ENCODE measurements around the gene STAT6.

The STAT6 gene

DNA sequence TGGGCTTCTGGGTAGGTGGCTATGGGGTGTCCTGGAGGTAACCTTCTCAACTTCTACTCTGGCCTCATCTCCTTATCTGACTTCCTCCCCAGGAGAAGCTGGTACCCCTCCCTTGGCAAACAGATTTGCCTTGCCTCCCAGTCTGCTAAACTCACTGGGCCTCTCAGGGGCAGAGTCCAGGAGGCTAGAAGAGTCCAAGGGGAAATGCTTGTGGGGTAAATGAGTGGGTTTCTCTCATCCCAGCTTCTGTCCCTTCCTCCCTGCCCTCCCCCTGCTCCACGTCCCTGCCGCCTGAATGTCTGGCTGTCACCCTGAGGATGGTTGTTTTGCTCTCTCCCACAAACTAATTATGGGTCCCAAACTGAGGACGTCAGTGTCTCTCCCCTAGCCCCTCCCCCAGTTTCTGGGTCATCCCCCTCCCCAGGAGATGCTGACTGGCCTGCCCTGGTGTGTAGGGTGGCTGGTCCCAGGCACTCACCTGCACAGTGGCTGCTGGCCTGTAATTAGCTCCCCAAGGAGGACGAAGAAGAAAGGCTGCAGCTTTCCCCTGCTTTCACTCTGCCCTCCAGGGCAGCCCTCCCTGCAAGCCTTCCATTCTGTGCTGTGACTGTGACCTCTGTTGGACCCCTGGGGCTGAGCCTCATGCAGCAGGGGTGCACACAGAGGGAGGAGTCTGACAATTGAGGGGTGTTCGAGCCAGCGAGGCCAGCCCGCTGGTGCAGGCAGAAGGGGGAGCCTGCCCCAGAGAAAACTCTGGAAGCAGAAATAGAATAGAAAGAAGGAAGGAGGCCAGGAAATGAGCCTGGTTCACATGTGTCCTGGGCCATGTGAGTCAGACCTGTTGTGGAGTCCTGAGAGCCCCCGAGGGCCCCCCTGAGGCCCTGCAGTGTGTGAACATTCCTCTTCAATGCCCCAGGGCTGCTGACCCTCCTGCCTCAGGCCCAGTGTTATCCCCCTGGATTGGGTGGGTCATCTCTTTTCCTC is 36.1 kb upstream of the STAT6 start, which contains the start of gene LRP1-AS:
Gene LRP1-AS (minus strand): TSS at position 659 of the 984 bp plus-strand sequence.
- no peak for DNase-seq (ENCODE audit: low read depth, low spot score)

GRCh38 chr12:57146092-57146491 is 34.9 kb upstream of the STAT6 start:
- no peak for DNase-seq (ENCODE audit: low read depth, low spot score)

GRCh38 chr12:57145460-57146059 is 34.4 kb upstream of the STAT6 start:
- DNase-seq (ENCODE audit: low read depth, low spot score) = no peak

DNA sequence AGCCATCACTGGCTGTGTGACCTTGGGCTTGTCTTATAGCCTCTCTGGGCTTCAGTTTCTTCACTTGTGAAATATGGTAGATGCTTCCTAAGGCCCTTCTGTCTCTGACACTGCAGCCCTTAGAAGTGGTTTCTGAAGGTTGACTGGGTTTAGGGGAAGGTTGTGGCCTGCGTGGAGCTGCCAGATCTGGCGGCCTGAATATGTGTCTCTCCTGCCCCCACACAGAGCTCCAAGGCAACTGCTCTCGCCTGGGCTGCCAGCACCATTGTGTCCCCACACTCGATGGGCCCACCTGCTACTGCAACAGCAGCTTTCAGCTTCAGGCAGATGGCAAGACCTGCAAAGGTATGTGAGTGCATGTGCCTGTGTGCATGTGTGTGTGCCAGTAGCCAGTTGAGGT is 32.3 kb upstream of the STAT6 start:
- no peak for DNase-seq (ENCODE audit: low read depth, low spot score)

DNA sequence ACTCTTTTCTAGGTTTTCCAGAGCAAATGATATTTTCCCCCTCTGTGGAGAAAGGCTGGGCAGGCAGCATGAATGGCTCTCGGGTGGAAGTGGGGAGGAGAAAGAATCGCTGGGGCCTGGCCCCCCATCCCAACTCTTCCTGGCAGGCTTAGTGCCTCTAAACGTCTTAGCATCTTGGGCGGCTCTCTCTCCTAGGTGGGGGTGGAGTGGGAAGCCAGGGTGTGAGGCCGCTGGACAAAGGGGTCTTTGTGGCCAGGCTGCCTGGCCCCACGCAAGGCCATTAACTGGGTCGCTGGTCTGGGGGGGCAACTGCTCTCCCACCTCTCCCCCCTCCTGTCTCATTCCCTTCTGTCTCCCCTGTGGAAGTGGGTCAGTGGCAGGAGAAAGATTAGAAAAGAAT is 31.6 kb upstream of the STAT6 start:
- DNase-seq (ENCODE audit: low read depth, low spot score) = no peak

DNA sequence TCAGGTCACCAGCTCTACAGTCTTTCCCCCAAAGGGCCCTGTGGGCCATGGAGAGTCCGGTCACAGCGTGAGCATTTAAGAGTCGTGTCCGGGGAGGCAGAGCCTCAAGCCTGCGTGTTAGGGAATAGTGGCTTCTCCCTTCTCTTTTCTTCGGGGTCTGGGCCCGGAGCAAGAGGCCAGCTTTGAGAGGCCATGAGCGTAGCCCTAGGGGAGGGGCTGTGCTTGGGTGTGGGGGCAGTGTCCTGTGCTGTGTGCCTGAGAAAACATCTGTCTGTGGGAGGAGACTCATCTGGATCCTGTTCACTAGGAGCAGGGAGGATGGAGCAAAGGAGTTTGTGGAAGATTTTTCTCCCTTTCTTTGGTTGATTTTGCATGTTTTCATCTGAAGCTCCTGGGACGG is 31.0 kb upstream of the STAT6 start:
- no peak for DNase-seq (ENCODE audit: low read depth, low spot score)

DNA sequence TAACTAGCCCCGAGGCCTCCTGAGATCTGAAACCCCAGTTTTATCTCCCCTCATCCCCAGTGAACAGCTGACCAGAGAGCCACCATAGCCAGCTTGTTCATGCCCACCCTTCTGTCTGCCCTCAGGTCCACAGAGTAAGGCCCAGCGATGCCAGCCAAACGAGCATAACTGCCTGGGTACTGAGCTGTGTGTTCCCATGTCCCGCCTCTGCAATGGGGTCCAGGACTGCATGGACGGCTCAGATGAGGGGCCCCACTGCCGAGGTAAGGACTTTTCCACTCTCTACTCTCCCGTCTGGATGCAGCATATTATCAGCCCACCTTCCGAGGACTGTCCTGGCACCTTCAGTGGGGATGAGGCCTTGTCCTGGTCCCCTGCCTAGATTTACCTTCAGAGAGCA is 30.1 kb upstream of the STAT6 start:
- no peak for DNase-seq (ENCODE audit: low read depth, low spot score)

GRCh38 chr12:57139796-57140649 is 28.9 kb upstream of the STAT6 start:
- no peak for DNase-seq (ENCODE audit: low read depth, low spot score)

DNA sequence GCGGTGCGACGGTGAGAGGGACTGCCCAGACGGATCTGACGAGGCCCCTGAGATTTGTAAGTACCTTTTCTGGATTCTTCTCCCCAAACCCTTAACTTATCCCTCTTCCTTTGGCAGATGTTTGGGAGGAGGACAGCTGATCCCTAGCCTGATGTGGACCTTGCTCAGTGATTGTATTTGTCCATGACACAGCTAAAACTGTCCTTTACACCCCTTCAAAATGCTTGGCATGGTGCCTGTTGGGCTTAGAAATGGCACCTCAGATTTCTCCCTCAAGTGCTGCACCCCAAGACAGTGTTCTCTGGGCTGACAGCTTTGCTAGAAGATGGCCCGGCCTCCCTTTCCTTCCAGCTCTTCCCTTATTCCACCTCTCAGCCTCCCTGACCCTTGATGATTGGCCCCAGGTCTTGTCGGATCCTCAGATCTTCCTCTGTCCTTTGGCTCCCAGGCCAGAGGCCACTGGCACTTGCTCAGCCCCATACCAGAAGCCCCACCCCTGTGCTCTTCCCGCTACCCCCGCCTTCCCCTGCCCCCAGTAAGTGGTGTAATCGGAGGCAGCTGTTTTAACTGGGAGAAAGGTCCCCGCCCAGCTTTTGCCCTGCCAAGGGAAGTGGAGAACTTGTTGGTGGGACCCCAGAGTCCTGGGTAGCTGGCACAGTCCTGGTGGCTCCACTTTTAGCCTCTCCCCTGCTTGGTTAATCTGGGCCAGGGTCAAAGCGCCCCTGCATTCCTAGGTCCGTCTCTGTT is 27.5 kb upstream of the STAT6 start:
- DNase-seq (ENCODE audit: low read depth, low spot score) = no peak

- no peak for DNase-seq (ENCODE audit: low read depth, low spot score)
These were observed 24.6 kb upstream of the STAT6 start for GRCh38 chr12:57135527-57136326.

DNA sequence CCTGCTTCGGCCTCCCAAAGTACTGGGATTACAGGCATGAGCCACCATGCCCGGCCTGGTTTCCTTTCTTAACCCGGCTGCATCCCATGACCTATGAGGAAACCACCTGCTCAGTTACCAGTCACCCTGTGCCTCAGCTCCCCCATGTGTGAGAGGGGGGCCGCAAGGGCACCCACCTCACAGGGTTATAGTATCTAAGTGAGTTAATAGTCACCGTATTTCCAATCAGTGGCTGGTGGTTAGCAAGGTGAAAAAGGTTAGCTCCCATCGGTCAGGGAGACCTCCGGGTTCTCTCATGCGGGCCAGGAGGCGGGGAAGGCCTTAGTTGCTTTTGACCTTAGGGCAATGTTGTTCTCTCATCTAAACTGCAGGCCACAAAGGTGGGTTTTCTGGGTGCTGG is 23.8 kb upstream of the STAT6 start:
- no peak for DNase-seq (ENCODE audit: low read depth, low spot score)

GRCh38 chr12:57133916-57134315 is 22.8 kb upstream of the STAT6 start:
- no peak for DNase-seq (ENCODE audit: low read depth, low spot score)

DNA sequence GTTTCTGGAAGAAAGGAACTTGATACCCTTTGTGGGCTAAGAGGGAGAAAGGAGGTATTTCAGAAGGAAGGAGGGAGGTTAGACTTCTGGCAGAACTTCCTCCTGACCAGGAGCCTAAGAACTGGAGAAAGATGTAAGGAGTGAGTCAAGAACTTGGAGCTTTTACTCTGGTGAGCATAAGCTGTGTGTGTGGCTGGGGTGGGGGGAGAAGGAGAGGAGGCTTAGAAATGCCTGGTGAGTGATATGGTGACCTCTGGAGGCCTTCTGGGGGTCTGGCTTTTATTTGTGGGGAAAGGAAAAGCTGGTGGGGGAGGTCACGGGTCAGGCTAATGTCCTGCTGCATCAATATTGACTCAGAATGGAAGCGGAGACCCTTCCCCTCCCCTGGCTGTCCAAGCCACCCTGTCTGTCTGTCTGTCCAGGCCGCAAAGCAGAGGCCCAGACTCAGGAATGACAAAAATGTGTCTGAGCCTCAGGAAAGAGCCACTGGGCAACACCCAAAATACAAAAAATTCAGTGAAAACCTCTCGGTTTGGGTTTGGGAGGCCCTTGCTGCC is 21.9 kb upstream of the STAT6 start:
- no peak for DNase-seq (ENCODE audit: low read depth, low spot score)

DNA sequence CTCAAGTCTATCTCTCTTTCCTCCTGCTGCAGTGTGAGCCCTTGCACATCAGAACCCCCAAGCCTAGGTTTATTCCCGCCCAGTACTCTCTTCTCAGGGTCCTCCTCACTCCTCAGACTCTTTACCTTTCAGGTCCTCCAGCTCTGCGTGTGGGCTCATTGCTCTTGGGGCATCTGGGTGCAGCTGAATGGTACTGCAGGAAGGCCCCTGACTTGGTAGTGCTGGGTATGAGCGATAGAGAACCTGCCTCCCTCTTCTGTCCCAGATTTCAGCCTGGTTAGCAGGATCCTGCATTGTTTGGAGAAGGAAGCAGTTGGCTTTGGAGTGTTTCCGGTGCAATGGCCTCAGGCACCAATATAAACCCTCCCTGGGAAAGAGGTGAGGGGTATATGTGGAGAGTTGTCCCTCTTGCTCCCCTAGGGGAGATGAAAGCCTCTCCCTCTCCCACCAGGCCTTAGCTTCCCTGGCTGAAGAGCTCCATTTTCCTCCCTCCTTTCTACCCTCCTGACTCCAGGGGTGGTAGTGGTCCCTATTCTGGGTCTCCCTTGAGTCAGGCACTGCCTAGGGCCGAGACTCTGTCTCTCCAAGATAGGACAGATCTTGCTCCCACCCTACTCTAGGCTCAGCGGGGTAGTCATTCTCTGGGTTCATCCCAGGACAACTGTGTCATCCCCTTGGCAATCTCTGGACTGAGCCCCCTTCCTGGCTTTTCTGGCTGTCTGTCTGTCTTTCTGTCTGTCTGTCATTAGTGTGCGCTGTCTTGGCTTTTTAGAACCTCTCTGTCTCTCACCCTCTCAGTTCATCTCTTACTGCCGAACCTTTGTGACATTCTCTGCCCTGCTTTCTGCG is 21.0 kb upstream of the STAT6 start:
- no peak for DNase-seq (ENCODE audit: low read depth, low spot score)

- DNase-seq (ENCODE audit: low read depth, low spot score) = no peak
These were observed 19.8 kb upstream of the STAT6 start for GRCh38 chr12:57130941-57131340.

DNA sequence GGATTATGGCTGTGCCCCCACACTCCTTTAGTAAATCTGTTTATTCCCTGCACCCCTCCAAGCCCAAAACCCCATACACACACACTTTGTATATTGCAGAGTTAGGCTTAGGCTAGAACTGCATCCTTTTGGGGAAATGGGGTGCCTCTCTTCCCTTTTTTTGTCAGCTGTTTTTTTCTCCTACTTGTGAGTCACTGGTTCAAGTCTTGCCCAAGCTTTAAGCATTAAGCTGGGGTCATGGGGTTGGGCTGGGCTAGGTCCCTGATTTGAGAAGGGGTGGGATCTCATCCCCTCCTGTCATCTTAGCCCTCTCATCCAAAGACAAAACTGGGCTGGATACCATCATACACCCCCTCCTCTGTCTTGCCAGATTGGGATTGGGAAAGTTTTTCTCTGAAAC is 18.7 kb upstream of the STAT6 start:
- no peak for DNase-seq (ENCODE audit: low read depth, low spot score)

DNA sequence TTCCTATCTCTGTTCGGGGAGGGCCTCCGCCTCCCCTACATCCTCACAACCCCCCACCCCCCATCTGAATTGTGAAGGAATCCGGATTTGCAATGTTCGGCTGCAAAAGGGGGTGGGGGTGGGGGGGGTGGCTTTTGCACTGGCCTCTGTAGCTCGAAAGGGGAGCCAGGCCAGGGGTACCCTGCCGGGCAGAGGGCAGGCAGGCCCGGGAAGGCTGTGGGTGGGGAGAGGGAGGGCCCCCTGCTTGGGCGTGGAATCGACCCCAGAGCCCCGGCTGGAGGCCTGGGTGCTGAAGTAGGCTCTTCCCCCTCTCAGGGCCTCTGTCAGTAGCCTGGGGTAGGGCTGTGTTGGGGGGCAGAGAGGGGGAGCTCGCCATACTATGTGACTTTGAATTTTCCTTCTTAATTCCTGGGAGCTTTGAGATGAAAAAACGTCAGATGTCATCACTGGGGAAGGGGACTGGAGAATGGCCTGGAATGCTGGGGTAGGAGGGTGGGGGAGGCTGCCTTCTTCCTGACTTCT is 18.2 kb upstream of the STAT6 start:
- no peak for DNase-seq (ENCODE audit: low read depth, low spot score)

DNA sequence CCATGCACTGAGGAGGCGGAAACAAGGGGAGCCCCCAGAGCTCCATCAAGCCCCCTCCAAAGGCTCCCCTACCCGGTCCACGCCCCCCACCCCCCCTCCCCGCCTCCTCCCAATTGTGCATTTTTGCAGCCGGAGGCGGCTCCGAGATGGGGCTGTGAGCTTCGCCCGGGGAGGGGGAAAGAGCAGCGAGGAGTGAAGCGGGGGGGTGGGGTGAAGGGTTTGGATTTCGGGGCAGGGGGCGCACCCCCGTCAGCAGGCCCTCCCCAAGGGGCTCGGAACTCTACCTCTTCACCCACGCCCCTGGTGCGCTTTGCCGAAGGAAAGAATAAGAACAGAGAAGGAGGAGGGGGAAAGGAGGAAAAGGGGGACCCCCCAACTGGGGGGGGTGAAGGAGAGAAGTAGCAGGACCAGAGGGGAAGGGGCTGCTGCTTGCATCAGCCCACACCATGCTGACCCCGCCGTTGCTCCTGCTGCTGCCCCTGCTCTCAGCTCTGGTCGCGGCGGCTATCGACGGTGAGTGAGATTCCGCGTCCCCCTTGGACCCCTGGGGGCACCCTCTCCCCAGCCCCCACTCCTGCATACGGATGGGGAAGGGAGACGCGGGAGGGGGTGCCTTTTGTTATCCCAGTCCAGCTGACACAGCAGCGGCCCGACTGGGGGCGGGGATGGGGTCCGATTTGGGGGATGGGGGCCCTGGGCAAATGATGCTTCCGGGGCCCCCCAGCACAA is 17.5 kb upstream of the STAT6 start:
- DNase-seq (ENCODE audit: low read depth, low spot score) = no peak

All from iPS DF 19.7 (cell line).